ENCODE data around the gene PITX1. TPM values are rescaled to one million over a fixed set of nuclear protein-coding genes. Genes with fewer than 3 reads are reported as not detected.

PITX1 gene
- total and polyA plus RNA-seq, 5 donors, result 0.02 to 0.18 TPM; not detected in 3

Other genes starting within 250 kb of the PITX1 start
- 10 to 100 TPM; 29.4 to 34.1 (median 31.7) TPM for gene C5orf24, start 188.3 kb downstream of the PITX1 start, total RNA-seq
- gene C5orf24, start 188.3 kb downstream of the PITX1 start, polyA plus RNA-seq, result 16.4 TPM
- 10 to 100 TPM; 59.5 to 77.0 (median 70.7) TPM for gene TXNDC15, start 159.9 kb downstream of the PITX1 start, total RNA-seq
- gene TXNDC15, start 159.9 kb downstream of the PITX1 start, polyA plus RNA-seq, result 53.8 TPM
- 10 to 100 TPM; 13.6 to 17.5 (median 14.9) TPM for gene PCBD2, start 129.1 kb downstream of the PITX1 start, total RNA-seq
- 11.7 TPM for gene PCBD2, start 129.1 kb downstream of the PITX1 start, polyA plus RNA-seq
- under 1 TPM; 0.25 to 0.59 (median 0.54) TPM for gene CATSPER3, start 66.3 kb downstream of the PITX1 start, total RNA-seq
- gene CATSPER3, start 66.3 kb downstream of the PITX1 start, polyA plus RNA-seq, result 0.48 TPM